ENCODE results near the gene TAF3. TPM values are rescaled to one million over a fixed set of nuclear protein-coding genes. Genes with fewer than 3 reads are reported as not detected.
"Not testable (repeated sequence)": the region's sequence is repeated elsewhere in the genome, so short reads cannot be mapped to it uniquely, and the experiment has no call there.

Gene TAF3
- total RNA-seq, 2 experiments from 2014 or later: 12.6 to 12.8 TPM

GRCh38 chr10:7792541-7792940 is 25.8 kb upstream of the TAF3 start:
- Mint-ChIP-seq H3K27ac (no peak overlapping the region), H3K36me3 (ENCODE audit: low read depth) (peaks cover 37% of the 10 kb centered on the region), H3K27me3 (ENCODE audit: low read depth) (no peaks in the 10 kb centered on the region), H3K4me1 (ENCODE audit: low read depth) (peaks cover 70% of the 10 kb centered on the region), H3K9me3 (no peaks in the 10 kb centered on the region), H3K4me3 (no peak overlapping the region)
- no peak for DNase-seq
- intact Hi-C loops (cut with micrococcal nuclease): no loop called here
- CTCF ChIA-PET: interaction anchor here (0.6 kb wide), 1 partner anchor 26 kb away, joined by 3 read pairs; no protein-coding TSS in a partner anchor

DNA sequence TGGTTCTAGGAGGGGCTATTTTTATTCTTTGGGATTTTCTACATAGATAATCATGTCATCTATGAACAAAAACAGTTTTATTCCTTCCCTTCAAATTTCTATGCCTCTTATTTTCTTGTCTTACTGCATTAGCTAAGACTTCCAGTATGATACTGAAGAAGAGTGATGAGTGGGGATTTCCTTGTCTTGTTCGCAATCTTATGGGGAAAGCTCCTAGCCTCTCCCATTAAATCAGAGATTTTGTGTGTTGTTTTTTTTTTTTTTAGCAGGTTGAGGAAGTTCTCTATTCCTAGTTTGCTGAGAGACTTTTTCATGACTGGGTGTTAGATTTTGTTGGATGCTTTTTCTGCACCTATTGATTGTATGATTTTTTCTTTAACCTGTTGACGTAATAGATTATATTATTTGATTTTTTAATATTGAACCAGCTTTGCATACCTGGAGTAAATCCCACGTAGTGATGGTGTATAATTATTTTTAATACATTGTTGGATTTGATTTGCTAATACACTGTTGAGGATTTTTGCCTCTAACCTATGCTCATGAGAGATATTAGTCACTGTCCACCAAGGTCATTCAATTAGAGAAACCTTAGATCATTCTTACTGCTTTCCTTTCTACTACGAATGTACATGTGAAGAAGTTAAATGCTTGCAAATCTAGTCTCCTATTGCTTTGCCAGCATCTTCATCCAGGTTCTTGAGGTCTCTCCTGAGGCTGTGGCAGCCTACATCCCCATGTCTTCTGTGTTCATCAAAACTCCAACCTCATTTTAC is 23.9 kb upstream of the TAF3 start:
- Mint-ChIP-seq H3K4me3 (no peak overlapping the region), H3K27me3 (ENCODE audit: low read depth) (no peaks in the 10 kb centered on the region), H3K4me1 (ENCODE audit: low read depth) (peaks cover 62% of the 10 kb centered on the region), H3K9me3 (no peaks in the 10 kb centered on the region), H3K36me3 (ENCODE audit: low read depth) (peaks cover 40% of the 10 kb centered on the region), H3K27ac (no peak overlapping the region)
- intact Hi-C loops (cut with micrococcal nuclease): no loop called here
- no peak for DNase-seq
- CTCF ChIA-PET: interaction anchor here (0.7 kb wide), 1 partner anchor 305 kb away, joined by 3 read pairs; no protein-coding TSS in a partner anchor

- intact Hi-C loops (cut with micrococcal nuclease): no loop called here
- no peak overlapping the region for H3K27ac Mint-ChIP-seq
- DNase-seq: no peak
- no peaks in the 10 kb centered on the region for H3K27me3 Mint-ChIP-seq (ENCODE audit: low read depth)
- H3K36me3 Mint-ChIP-seq (ENCODE audit: low read depth): peaks cover 42% of the 10 kb centered on the region
- peaks cover 52% of the 10 kb centered on the region for H3K4me1 Mint-ChIP-seq (ENCODE audit: low read depth)
- H3K4me3 Mint-ChIP-seq: no peak overlapping the region
- H3K9me3 Mint-ChIP-seq: no peaks in the 10 kb centered on the region
- CTCF ChIA-PET: interaction anchor here (0.7 kb wide), 1 partner anchor 108 kb away, joined by 3 read pairs; no protein-coding TSS in a partner anchor
Observed at GRCh38 chr10:7795605-7796004, 22.7 kb upstream of the TAF3 start.

GRCh38 chr10:7797582-7797981 is 20.7 kb upstream of the TAF3 start:
- peaks cover 32% of the 10 kb centered on the region for H3K4me1 Mint-ChIP-seq (ENCODE audit: low read depth)
- no peaks in the 10 kb centered on the region for H3K27me3 Mint-ChIP-seq (ENCODE audit: low read depth)
- no peak overlapping the region for H3K4me3 Mint-ChIP-seq
- CTCF ChIA-PET: interaction anchor here (0.6 kb wide), 1 partner anchor 93 kb away, joined by 3 read pairs; no protein-coding TSS in a partner anchor
- H3K9me3 Mint-ChIP-seq: no peaks in the 10 kb centered on the region
- intact Hi-C loops (cut with micrococcal nuclease): no loop called here
- H3K36me3 Mint-ChIP-seq (ENCODE audit: low read depth): peaks cover 37% of the 10 kb centered on the region
- DNase-seq: no peak
- no peak overlapping the region for H3K27ac Mint-ChIP-seq

DNA sequence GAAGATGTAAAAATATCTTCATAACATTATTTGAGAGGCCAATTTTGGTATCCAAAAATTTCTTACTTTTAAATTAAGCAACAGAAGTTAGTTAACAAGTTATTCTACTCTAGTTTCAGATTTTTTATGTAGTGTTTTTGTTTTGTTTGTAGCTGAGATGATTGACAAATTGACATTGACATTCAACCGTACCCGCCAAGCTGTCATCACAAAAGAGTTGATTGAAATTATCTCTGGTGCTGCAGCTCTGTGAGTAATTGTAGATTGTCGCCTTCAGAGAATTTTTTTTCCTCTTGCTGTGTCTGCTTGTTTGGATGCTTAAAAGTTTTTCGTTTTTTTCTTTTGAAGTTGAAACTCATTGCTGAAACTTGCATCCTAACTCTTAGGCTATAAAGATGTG is 15.7 kb upstream of the TAF3 start:
- CTCF ChIA-PET: interaction anchor here (0.6 to 0.7 kb wide), 2 partner anchors 121 to 358 kb away, joined by 3 read pairs; no protein-coding TSS in a partner anchor
- Mint-ChIP-seq H3K4me1 (ENCODE audit: low read depth) (no peaks in the 10 kb centered on the region), H3K4me3 (no peak overlapping the region), H3K27ac (no peak overlapping the region), H3K27me3 (ENCODE audit: low read depth) (no peaks in the 10 kb centered on the region), H3K36me3 (ENCODE audit: low read depth) (peaks cover 35% of the 10 kb centered on the region), H3K9me3 (no peaks in the 10 kb centered on the region)
- intact Hi-C loops (cut with micrococcal nuclease): no loop called here
- no peak for DNase-seq

DNA sequence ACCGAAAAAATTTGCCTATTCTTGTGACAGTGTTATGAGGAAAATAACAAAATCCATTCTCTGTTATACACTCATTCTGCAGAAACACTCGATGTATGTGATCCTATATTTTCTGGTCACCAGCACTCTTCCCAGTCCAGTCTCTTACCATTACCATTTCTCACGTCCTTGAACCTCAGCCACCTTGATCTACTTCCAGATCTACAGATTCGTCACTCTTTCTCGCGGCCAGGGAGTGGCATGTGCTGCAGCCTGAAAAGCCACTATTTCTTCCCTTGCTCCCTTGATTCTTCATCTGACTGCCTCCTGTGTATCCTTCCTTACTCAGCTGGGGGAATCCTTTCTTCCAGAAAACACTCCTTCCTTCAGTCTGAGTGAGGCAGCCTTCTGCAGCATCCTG is 14.1 kb upstream of the TAF3 start:
- no peaks in the 10 kb centered on the region for H3K9me3 Mint-ChIP-seq
- DNase-seq: no peak
- H3K36me3 Mint-ChIP-seq (ENCODE audit: low read depth): peaks cover 35% of the 10 kb centered on the region
- no peaks in the 10 kb centered on the region for H3K4me1 Mint-ChIP-seq (ENCODE audit: low read depth)
- intact Hi-C loops (cut with micrococcal nuclease): no loop called here
- no peak overlapping the region for H3K27ac Mint-ChIP-seq
- no peak overlapping the region for H3K4me3 Mint-ChIP-seq
- no peaks in the 10 kb centered on the region for H3K27me3 Mint-ChIP-seq (ENCODE audit: low read depth)
- CTCF ChIA-PET: no interaction called here

GRCh38 chr10:7804741-7805140 is 13.6 kb upstream of the TAF3 start:
- H3K27me3 Mint-ChIP-seq (ENCODE audit: low read depth): no peaks in the 10 kb centered on the region
- no peaks in the 10 kb centered on the region for H3K9me3 Mint-ChIP-seq
- no peaks in the 10 kb centered on the region for H3K4me1 Mint-ChIP-seq (ENCODE audit: low read depth)
- DNase-seq: no peak
- intact Hi-C loops (cut with micrococcal nuclease): no loop called here
- peaks cover 30% of the 10 kb centered on the region for H3K36me3 Mint-ChIP-seq (ENCODE audit: low read depth)
- no peak overlapping the region for H3K27ac Mint-ChIP-seq
- CTCF ChIA-PET: no interaction called here
- no peak overlapping the region for H3K4me3 Mint-ChIP-seq

GRCh38 chr10:7808686-7809267 is 9.5 kb upstream of the TAF3 start:
- Mint-ChIP-seq H3K27me3 (ENCODE audit: low read depth) (no peaks in the 10 kb centered on the region), H3K4me1 (ENCODE audit: low read depth) (no peaks in the 10 kb centered on the region), H3K27ac (no peak overlapping the region), H3K36me3 (ENCODE audit: low read depth) (peaks cover 14% of the 10 kb centered on the region), H3K9me3 (no peaks in the 10 kb centered on the region), H3K4me3 (no peak overlapping the region)
- DNase-seq: no peak
- intact Hi-C loops (cut with micrococcal nuclease): no loop called here
- CTCF ChIA-PET: interaction anchor here (0.9 kb wide), 1 partner anchor 17 kb away, joined by 7 read pairs; no protein-coding TSS in a partner anchor

GRCh38 chr10:7810443-7810842 is 7.9 kb upstream of the TAF3 start:
- CTCF ChIA-PET: no interaction called here
- Mint-ChIP-seq H3K27ac (no peak overlapping the region), H3K27me3 (ENCODE audit: low read depth) (no peaks in the 10 kb centered on the region), H3K9me3 (no peaks in the 10 kb centered on the region), H3K36me3 (ENCODE audit: low read depth) (peaks cover 6% of the 10 kb centered on the region), H3K4me1 (ENCODE audit: low read depth) (no peaks in the 10 kb centered on the region), H3K4me3 (no peak overlapping the region)
- intact Hi-C loops (cut with micrococcal nuclease): no loop called here
- no peak for DNase-seq

- Mint-ChIP-seq H3K4me1 (ENCODE audit: low read depth) (no peaks in the 10 kb centered on the region), H3K27ac (no peak overlapping the region), H3K36me3 (ENCODE audit: low read depth) (peaks cover 6% of the 10 kb centered on the region), H3K4me3 (no peak overlapping the region), H3K9me3 (no peaks in the 10 kb centered on the region), H3K27me3 (ENCODE audit: low read depth) (no peaks in the 10 kb centered on the region)
- CTCF ChIA-PET: no interaction called here
- DNase-seq: no peak
- intact Hi-C loops (cut with micrococcal nuclease): no loop called here
Observed at GRCh38 chr10:7811000-7811399, 7.3 kb upstream of the TAF3 start.

- intact Hi-C loops (cut with micrococcal nuclease); H3K27ac Mint-ChIP-seq: not testable (repeated sequence)
Observed at GRCh38 chr10:7811743-7812142, 6.6 kb upstream of the TAF3 start.

DNA sequence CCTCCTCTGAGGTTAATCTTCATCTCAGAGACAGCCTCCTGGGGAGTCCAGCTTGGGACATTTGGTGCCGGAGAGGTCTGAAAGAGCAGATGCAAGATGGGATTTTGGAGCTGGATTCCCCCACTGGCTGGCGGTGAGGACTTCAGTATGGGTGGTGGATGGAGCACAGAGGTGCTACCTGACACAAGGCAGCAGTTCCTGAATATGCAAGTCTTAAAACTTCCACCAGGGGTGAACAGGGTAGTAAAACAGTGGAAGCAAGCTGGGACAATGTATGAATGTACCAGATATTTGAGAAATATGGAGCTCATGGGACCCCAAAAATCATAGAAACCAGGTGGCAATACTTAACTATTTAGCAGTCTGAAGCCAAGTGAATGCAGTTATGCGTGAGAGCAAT is 4.8 kb upstream of the TAF3 start:
- DNase-seq: no peak

More at GRCh38 chr10:7811743-7812142, 6.6 kb upstream of the TAF3 start:
- H3K27me3 Mint-ChIP-seq (ENCODE audit: low read depth); H3K4me3 Mint-ChIP-seq; H3K36me3 Mint-ChIP-seq (ENCODE audit: low read depth); CTCF ChIA-PET; H3K9me3 Mint-ChIP-seq; H3K4me1 Mint-ChIP-seq (ENCODE audit: low read depth); DNase-seq: not testable (repeated sequence)

GRCh38 chr10:7817576-7817975 is 729 bp upstream of the TAF3 start:
- CTCF ChIA-PET: interaction anchor here (0.7 kb wide), 3 partner anchors 35 to 285 kb away, joined by 3 to 4 read pairs (median 4); no protein-coding TSS in a partner anchor
- intact Hi-C loops (cut with micrococcal nuclease): no loop called here
- peaks cover 28% of the 10 kb centered on the region for H3K4me1 Mint-ChIP-seq (ENCODE audit: low read depth)

More for the DNA sequence above, 4.8 kb upstream of the TAF3 start:
- no peak overlapping the region for H3K27ac Mint-ChIP-seq
- H3K4me1 Mint-ChIP-seq (ENCODE audit: low read depth): peaks cover 6% of the 10 kb centered on the region
- intact Hi-C loops (cut with micrococcal nuclease): no loop called here
- no peaks in the 10 kb centered on the region for H3K27me3 Mint-ChIP-seq (ENCODE audit: low read depth)
- H3K36me3 Mint-ChIP-seq (ENCODE audit: low read depth): no peaks in the 10 kb centered on the region
- H3K4me3 Mint-ChIP-seq: no peak overlapping the region
- no peaks in the 10 kb centered on the region for H3K9me3 Mint-ChIP-seq
- CTCF ChIA-PET: no interaction called here

More at GRCh38 chr10:7817576-7817975, 729 bp upstream of the TAF3 start:
- Mint-ChIP-seq H3K27ac (peak overlapping the region; percentile 62), H3K4me3 (peak overlapping the region; percentile 94), H3K36me3 (ENCODE audit: low read depth) (peaks cover 4% of the 10 kb centered on the region), H3K27me3 (ENCODE audit: low read depth) (no peaks in the 10 kb centered on the region), H3K9me3 (no peaks in the 10 kb centered on the region)
- DNase-seq: no peak

Data from activated naive CD4-positive, alpha-beta T cell treated with anti-CD3 and anti-CD28 coated beads for 36 hours (primary cell).